Calu3 (cell line): Measurements from ENCODE around the gene KTN1. TPM values are rescaled to one million over a fixed set of nuclear protein-coding genes. Genes with fewer than 3 reads are reported as not detected.

Source experiments
- BruUV-seq: library from RNA; stranded (reverse); fragments of 400-500 nt; replicated peaks from 2 replicates; lab custom pipeline; 2021; lab: Mats Ljungman, UMichigan
- CTCF ChIA-PET: fragments of 300-600 bp; sonication (Branson Sonifier 250); formaldehyde crosslinking; loops from one replicate; lab custom pipeline; 2022; ENCODE audit warnings: antibody characterized with exemption; lab: Charles Lee
- DNase-seq: peaks from one replicate; pipeline ENCODE4 v3.0.0; 2022
- H3K27ac Mint-ChIP-seq: one replicate; pipeline ENCODE4 v1.8.0; 2022; ENCODE audit warnings: mixed read lengths; ENCODE audit not compliant: unreplicated experiment
- H3K27me3 Mint-ChIP-seq: one replicate; pipeline ENCODE4 v1.8.0; 2022; ENCODE audit warnings: mixed read lengths; ENCODE audit not compliant: unreplicated experiment
- H3K36me3 Mint-ChIP-seq: one replicate; pipeline ENCODE4 v1.8.0; 2022; ENCODE audit warnings: mild to moderate bottlenecking, moderate library complexity, mixed read lengths; ENCODE audit not compliant: insufficient read depth, unreplicated experiment
- H3K4me1 Mint-ChIP-seq: one replicate; pipeline ENCODE4 v1.8.0; 2022; ENCODE audit warnings: mild to moderate bottlenecking, low read depth, mixed read lengths; ENCODE audit not compliant: unreplicated experiment
- H3K4me3 Mint-ChIP-seq: one replicate; pipeline ENCODE4 v1.8.0; 2022; ENCODE audit warnings: mild to moderate bottlenecking, low read depth, moderate library complexity, mixed read lengths; ENCODE audit not compliant: unreplicated experiment
- H3K9me3 Mint-ChIP-seq: one replicate; pipeline ENCODE4 v1.8.0; 2022; ENCODE audit warnings: low read depth, mixed read lengths; ENCODE audit not compliant: unreplicated experiment
- CTCF ChIP-seq: fragments of 200-600 bp; IDR thresholded peaks from one replicate; pipeline ENCODE4 v1.8.0; 2022; ENCODE audit warnings: antibody characterized with exemption; ENCODE audit not compliant: unreplicated experiment
- intact Hi-C: fragments of 100-400 bp; cut with micrococcal nuclease; formaldehyde crosslinking; loops from one replicate; pipeline ENCODE4 v1.10.0; 2022; ENCODE audit not compliant: unreplicated experiment
- total RNA-seq: library from RNA; stranded (reverse); gene quantifications from 2 replicates; pipeline ENCODE4 v1.2.3, GENCODE V29; 2022

KTN1 gene
- total RNA-seq, 1 experiment from 2014 or later, result 141 TPM

GRCh38 chr14:55571125-55571889 lies 8.7 kb upstream of the KTN1 start:
- no TSS peak for BruUV-seq
- Mint-ChIP-seq H3K27ac (no peak overlapping the region), H3K4me3 (no peak overlapping the region), H3K27me3 (no peaks in the 10 kb centered on the region), H3K36me3 (no peaks in the 10 kb centered on the region), H3K9me3 (no peaks in the 10 kb centered on the region), H3K4me1 (no peaks in the 10 kb centered on the region)
- CTCF ChIA-PET, result interaction anchor here (0.7 to 1.2 kb wide), 2 partner anchors 125 to 129 kb away, joined by 3 to 4 read pairs; no protein-coding TSS in a partner anchor
- TF ChIP-seq CTCF, result no peak
- intact Hi-C loops, result no loop called here
- no peak for DNase-seq

- intact Hi-C loops, result no loop called here
- TF ChIP-seq CTCF, result no peak
- Mint-ChIP-seq H3K36me3 (no peaks in the 10 kb centered on the region), H3K4me3 (no peak overlapping the region), H3K9me3 (no peaks in the 10 kb centered on the region), H3K27ac (no peak overlapping the region), H3K4me1 (no peaks in the 10 kb centered on the region), H3K27me3 (no peaks in the 10 kb centered on the region)
- no TSS peak for BruUV-seq
- no peak for DNase-seq
- CTCF ChIA-PET, result interaction anchor here (1.2 kb wide), 1 partner anchor 126 kb away, joined by 3 read pairs; no protein-coding TSS in a partner anchor
Measured at GRCh38 chr14:55572578-55572977, 7.4 kb upstream of the KTN1 start.

- CTCF ChIA-PET, result no interaction called here
- DNase-seq, result no peak
- Mint-ChIP-seq H3K27ac (no peak overlapping the region), H3K4me1 (peaks cover 7% of the 10 kb centered on the region), H3K4me3 (no peak overlapping the region), H3K27me3 (no peaks in the 10 kb centered on the region), H3K9me3 (no peaks in the 10 kb centered on the region), H3K36me3 (peaks cover 13% of the 10 kb centered on the region)
- no peak for TF ChIP-seq CTCF
- BruUV-seq, result no TSS peak
- intact Hi-C loops, result no loop called here
Measured at GRCh38 chr14:55574988-55575387, 5.0 kb upstream of the KTN1 start.

- Mint-ChIP-seq H3K4me3 (no peak overlapping the region), H3K27ac (no peak overlapping the region), H3K27me3 (no peaks in the 10 kb centered on the region), H3K9me3 (no peaks in the 10 kb centered on the region), H3K36me3 (peaks cover 25% of the 10 kb centered on the region), H3K4me1 (peaks cover 7% of the 10 kb centered on the region)
- intact Hi-C loops, result no loop called here
- no peak for TF ChIP-seq CTCF
- no TSS peak for BruUV-seq
- CTCF ChIA-PET, result interaction anchor here (1.0 kb wide), 1 partner anchor 223 kb away, joined by 3 read pairs; no protein-coding TSS in a partner anchor
- no peak for DNase-seq
Measured at GRCh38 chr14:55577229-55577628, 2.8 kb upstream of the KTN1 start.
